IMR-90 (cell line): Measurements from ENCODE around the gene MTMR6. TPM values are rescaled to one million over a fixed set of nuclear protein-coding genes. Genes with fewer than 3 reads are reported as not detected.

Experiments
- ATAC-seq: fragments of 200-7000 bp; cut with Tn5 transposase; 2 replicates; pipeline ENCODE4 v1.9.1; 2020; ENCODE audit warnings: low read depth, mild to moderate bottlenecking, moderate library complexity
- BruUV-seq: library from RNA; stranded (reverse); fragments of 400-500 nt; replicated peaks from 2 replicates; lab custom pipeline; 2021; lab: Mats Ljungman, UMichigan
- CTCF ChIA-PET: fragments of 300-600 bp; formaldehyde crosslinking; extraction: SDS; loops from one replicate; lab custom pipeline; 2021; ENCODE audit warnings: antibody characterized with exemption; lab: Yijun Ruan, JAX
- POLR2A ChIA-PET: fragments of 300-600 bp; sonication (Branson Sonifier 250); formaldehyde crosslinking; loops from one replicate; lab custom pipeline; 2022; ENCODE audit warnings: antibody characterized with exemption; ENCODE audit not compliant: unreplicated experiment; lab: Charles Lee
- DNase-seq: peaks from one replicate; pipeline ENCODE4 v3.0.0; 2013
- H2AFZ ChIP-seq: replicated peaks from 2 replicates; pipeline ENCODE3; 2013; ENCODE audit warnings: low read length, mild to moderate bottlenecking; ENCODE audit not compliant: poor library complexity
- H2AK5ac ChIP-seq: 2 replicates; pipeline ENCODE4 v1.6.1; 2013; ENCODE audit warnings: low read depth, low read length, inconsistent platforms
- H2AK9ac ChIP-seq: replicated peaks from 2 replicates; pipeline ENCODE3; 2013; ENCODE audit warnings: mild to moderate bottlenecking, low read depth, low read length, moderate library complexity; ENCODE audit not compliant: poor library complexity
- H2BK120ac ChIP-seq: 2 replicates; pipeline ENCODE4 v1.6.1; 2013; ENCODE audit warnings: low read depth, low read length, inconsistent platforms
- H2BK15ac ChIP-seq: 3 replicates; pipeline ENCODE4 v1.6.1; 2013; ENCODE audit warnings: low read depth, low read length, inconsistent platforms
- H2BK20ac ChIP-seq: 2 replicates; pipeline ENCODE4 v1.6.1; 2013; ENCODE audit warnings: low read depth, mild to moderate bottlenecking, inconsistent platforms, low read length, moderate library complexity
- H2BK5ac ChIP-seq: 2 replicates; pipeline ENCODE4 v1.6.1; 2013; ENCODE audit warnings: mild to moderate bottlenecking, low read depth, low read length, inconsistent platforms; ENCODE audit not compliant: poor library complexity, severe bottlenecking
- H3K14ac ChIP-seq: replicated peaks from 2 replicates; pipeline ENCODE4 v1.6.1; 2013; ENCODE audit warnings: low read depth, low read length, inconsistent platforms
- H3K18ac ChIP-seq: 2 replicates; pipeline ENCODE4 v1.6.1; 2013; ENCODE audit warnings: low read depth, low read length, control low read depth
- H3K23ac ChIP-seq: 2 replicates; pipeline ENCODE4 v1.6.1; 2013; ENCODE audit warnings: low read depth, low read length, inconsistent platforms
- H3K27ac ChIP-seq: 2 replicates; pipeline ENCODE4 v1.5.1; 2013; ENCODE audit warnings: mild to moderate bottlenecking, control low read depth, low read length; ENCODE audit not compliant: insufficient read depth
- H3K27me3 ChIP-seq: 2 replicates; pipeline ENCODE4 v1.6.1; 2013; ENCODE audit warnings: low read length; ENCODE audit not compliant: control insufficient read depth, insufficient read depth
- H3K36me3 ChIP-seq: 2 replicates; pipeline ENCODE4 v1.6.1; 2013; ENCODE audit warnings: low read length, mixed read lengths; ENCODE audit not compliant: control insufficient read depth, insufficient read depth
- H3K4ac ChIP-seq: 2 replicates; pipeline ENCODE4 v1.6.1; 2013; ENCODE audit warnings: low read depth, low read length, inconsistent platforms
- H3K4me1 ChIP-seq: 2 replicates; pipeline ENCODE4 v1.6.1; 2013; ENCODE audit warnings: low read length, mixed read lengths; ENCODE audit not compliant: control insufficient read depth, insufficient read depth
- H3K4me2 ChIP-seq: 2 replicates; pipeline ENCODE4 v1.6.1; 2013; ENCODE audit warnings: low read depth, mild to moderate bottlenecking, control low read depth, low read length, moderate library complexity
- H3K4me3 ChIP-seq: 2 replicates; pipeline ENCODE4 v1.5.1; 2013; ENCODE audit warnings: low read depth, mild to moderate bottlenecking, control low read depth, low read length, moderate library complexity; ENCODE audit not compliant: insufficient read depth
- H3K56ac ChIP-seq: 2 replicates; pipeline ENCODE4 v1.6.1; 2013; ENCODE audit warnings: low read length, inconsistent platforms; ENCODE audit not compliant: insufficient read depth; ENCODE audit errors: extremely low read depth
- H3K79me1 ChIP-seq, 2 experiments: 2 replicates each; pipeline ENCODE4 v1.6.1; 2013; ENCODE audit warnings: low read length in 2 of 2, inconsistent platforms in 1 of 2, low read depth in 1 of 2
- H3K9ac ChIP-seq: 2 replicates; pipeline ENCODE4 v1.6.1; 2013; ENCODE audit warnings: low read depth, low read length, control low read depth
- H3K9me1 ChIP-seq: 2 replicates; pipeline ENCODE4 v1.6.1; 2013; ENCODE audit warnings: low read length, inconsistent platforms; ENCODE audit not compliant: insufficient read depth
- H3K9me3 ChIP-seq: 2 replicates; pipeline ENCODE4 v1.6.1; 2013; ENCODE audit warnings: low read length; ENCODE audit not compliant: control insufficient read depth, insufficient read depth
- H4K20me1 ChIP-seq: 2 replicates; pipeline ENCODE4 v1.6.1; 2013; ENCODE audit warnings: low read length, inconsistent platforms; ENCODE audit not compliant: insufficient read depth
- H4K5ac ChIP-seq: 2 replicates; pipeline ENCODE4 v1.6.1; 2013; ENCODE audit warnings: mild to moderate bottlenecking, low read depth, low read length, control low read depth
- H4K8ac ChIP-seq, 2 experiments: 2 replicates each; pipeline ENCODE4 v1.6.1; 2013; ENCODE audit warnings: low read depth in 2 of 2, low read length in 2 of 2, control low read depth in 1 of 2, inconsistent platforms in 1 of 2
- H4K91ac ChIP-seq: 2 replicates; pipeline ENCODE4 v1.6.1; 2013; ENCODE audit warnings: low read depth, low read length, inconsistent platforms; ENCODE audit not compliant: insufficient read depth
- BHLHE40 ChIP-seq: fragments of 150-350 bp; IDR thresholded peaks from 2 replicates; pipeline ENCODE4 v1.6.1; 2016; ENCODE audit warnings: mild to moderate bottlenecking, low read depth, low read length
- CTCF ChIP-seq: conservative IDR thresholded peaks from 2 replicates; pipeline ENCODE4 v1.5.1; 2012; ENCODE audit warnings: mild to moderate bottlenecking, low read depth, low read length, improper control_type of control experiment
- POLR2A ChIP-seq: IDR thresholded peaks from 2 replicates; pipeline ENCODE4 v1.6.1; 2012; ENCODE audit warnings: mild to moderate bottlenecking, low read depth, low read length
- RCOR1 ChIP-seq: IDR thresholded peaks from 2 replicates; pipeline ENCODE4 v1.6.1; 2012; ENCODE audit warnings: mild to moderate bottlenecking, low read length, improper control_type of control experiment; ENCODE audit not compliant: insufficient replicate concordance
- USF2 ChIP-seq: fragments of 150-350 bp; IDR thresholded peaks from 2 replicates; pipeline ENCODE4 v1.6.1; 2017; ENCODE audit warnings: mild to moderate bottlenecking, antibody characterized with exemption, low read length, low read depth
- WGBS, 2 experiments: methylation state at CpG; one replicate each; pipeline versions ENCODE4 v1.1.5 to v1.1.7; 2013; ENCODE audit warnings: missing lambda C conversion rate in 2 of 2; ENCODE audit not compliant: insufficient read length in 1 of 2; ENCODE audit errors: extremely low coverage in 2 of 2; 5-methylcytosine and 5-hydroxymethylcytosine counted together
- dilution Hi-C: fragments of 300-500 bp; cut with HindIII; formaldehyde crosslinking; loops from one replicate; pipeline ENCODE4 v1.14.3; 2018; ENCODE audit warnings: low sequenced_read_pairs; ENCODE audit not compliant: unreplicated experiment
- in situ Hi-C: fragments of 300-500 bp; cut with MboI; formaldehyde crosslinking; loops from 3 replicates; pipeline ENCODE4 v1.14.3; 2019; ENCODE audit warnings: low sequenced_read_pairs, inconsistent platforms, mixed read lengths
- intact Hi-C: fragments of 100-400 bp; cut with micrococcal nuclease; formaldehyde crosslinking; loops from 2 replicates; pipeline ENCODE4 v1.10.0; 2022
- polyA plus RNA-seq, 3 experiments: library from polyadenylated mRNA; depleted of rRNA; stranded (reverse); fragments of >200 nt; gene quantifications; 2 replicates each; pipeline ENCODE4 v1.2.3, GENCODE V29; 2012; ENCODE audit warnings: low replicate concordance in 1 of 3
- total RNA-seq: library from RNA; depleted of rRNA; stranded (reverse); fragments of >200 nt; gene quantifications from 2 replicates; pipeline ENCODE4 v1.2.3, GENCODE V29; 2012

The MTMR6 gene
- total and polyA plus RNA-seq, 2 of the 4 experiments (the other 2 are of a cell fraction): 9.4 to 21.7 TPM

GRCh38 chr13:25244123-25244522 is 43.2 kb downstream of the MTMR6 start:
- Histone ChIP-seq H4K8ac (no peak overlapping the region), H2AK9ac (no peak overlapping the region), H2AFZ (no peak overlapping the region), H3K56ac (no peak overlapping the region), H3K14ac (no peak overlapping the region), H4K91ac (no peak overlapping the region), H3K27me3 (no peaks in the 10 kb centered on the region), H2BK15ac (no peak overlapping the region), H2BK5ac (no peak overlapping the region), H3K27ac (no peak overlapping the region), H3K4ac (no peak overlapping the region), H3K36me3 (peaks cover 11% of the 10 kb centered on the region), H3K4me1 (no peaks in the 10 kb centered on the region), H2BK20ac (no peak overlapping the region), H3K4me3 (no peak overlapping the region), H3K9me1 (no peaks in the 10 kb centered on the region), H3K23ac (no peak overlapping the region), H3K79me1 (no peaks in the 10 kb centered on the region), H3K4me2 (no peak overlapping the region), H3K18ac (no peak overlapping the region), H2AK5ac (no peak overlapping the region), H2BK120ac (no peak overlapping the region), H4K5ac (no peak overlapping the region), H4K20me1 (no peaks in the 10 kb centered on the region), H3K9me3 (no peaks in the 10 kb centered on the region), H3K9ac (no peak overlapping the region)
- DNase-seq (no peak), ATAC-seq (no peak)
- ChIA-PET CTCF (no interaction called here), POLR2A (no interaction called here)
- BruUV-seq: no TSS peak
- WGBS, 2 experiments: 100% methylated on average over 1 of the region's 6 CpGs; no CpG with 5 or more reads in 1 of the 2 experiments
- no peak for TF ChIP-seq USF2
- TF ChIP-seq POLR2A: no peak
- TF ChIP-seq RCOR1: no peak
- no peak for TF ChIP-seq BHLHE40
- TF ChIP-seq CTCF: no peak
- in situ Hi-C loops: no loop called here
- dilution Hi-C loops: no loop called here
- intact Hi-C loops: no loop called here
